DMS 273 (cell line): ENCODE measurements around the gene MLH3.
"Not testable (repeated sequence)": the region's sequence is repeated elsewhere in the genome, so short reads cannot be mapped to it uniquely, and the experiment has no call there.

Experiments used
- DNase-seq: peaks from one replicate; lab custom pipeline; 2025; ENCODE audit not compliant: unreplicated experiment; lab: John Stamatoyannopoulos, UW

The MLH3 gene

DNA sequence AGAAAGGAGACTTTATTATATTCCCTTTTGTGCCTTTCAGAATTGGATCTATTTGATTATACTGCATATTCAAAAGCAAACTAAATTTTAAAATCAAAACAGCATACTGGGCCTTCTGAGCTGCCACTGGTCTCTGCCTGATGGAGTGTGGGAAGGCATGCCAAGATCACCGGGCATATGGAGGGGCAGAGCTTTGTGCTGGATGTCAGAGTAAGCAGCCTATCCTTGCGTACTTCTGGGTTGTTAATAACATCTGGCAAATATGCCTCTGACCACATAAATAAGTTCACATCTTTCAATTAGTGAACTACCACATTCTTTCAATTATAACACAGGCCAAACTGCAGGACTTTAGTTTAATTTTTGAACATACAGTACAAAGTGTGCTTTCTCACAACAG is 18.3 kb downstream of the MLH3 start:
- peak; percentile 90 for DNase-seq

DNA sequence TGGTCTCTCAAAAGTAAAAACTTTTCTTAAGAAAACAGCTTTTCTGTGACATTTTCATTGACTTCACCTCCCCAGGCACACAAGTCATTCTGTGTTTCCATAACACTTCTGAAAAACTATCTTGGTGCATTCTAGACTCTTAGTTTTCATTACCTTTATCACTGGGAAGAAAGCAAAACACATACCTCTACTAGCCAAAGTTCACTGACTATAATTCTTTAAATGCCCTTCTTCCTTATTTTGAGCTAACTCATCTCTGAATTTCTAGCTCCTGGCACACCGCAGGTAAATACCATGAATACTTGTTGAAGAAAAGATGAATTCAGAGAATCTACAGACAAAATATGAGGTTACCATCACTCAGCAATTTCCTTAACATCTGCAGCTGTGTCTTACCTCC is 21.1 kb downstream of the MLH3 start:
- DNase-seq = no peak

DNA sequence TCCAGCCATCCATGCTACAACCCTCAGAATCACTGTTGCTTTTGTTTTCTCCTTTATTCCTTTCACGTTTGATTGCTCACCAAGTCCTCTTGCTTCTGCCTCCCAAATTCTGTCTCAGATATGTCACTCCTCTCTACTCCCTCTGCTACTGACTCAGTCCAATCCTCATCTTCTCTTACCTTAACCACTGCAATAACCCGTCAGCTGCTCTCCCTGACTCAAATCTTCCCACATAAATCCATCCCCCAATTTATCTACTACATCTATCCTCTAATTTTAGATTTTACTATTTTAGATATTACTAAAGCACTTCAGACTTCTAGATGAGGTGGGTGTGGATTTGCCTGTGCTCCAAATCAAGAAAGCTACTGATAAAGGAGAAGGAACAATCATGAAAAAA is 25.4 kb downstream of the MLH3 start:
- DNase-seq = no peak

DNA sequence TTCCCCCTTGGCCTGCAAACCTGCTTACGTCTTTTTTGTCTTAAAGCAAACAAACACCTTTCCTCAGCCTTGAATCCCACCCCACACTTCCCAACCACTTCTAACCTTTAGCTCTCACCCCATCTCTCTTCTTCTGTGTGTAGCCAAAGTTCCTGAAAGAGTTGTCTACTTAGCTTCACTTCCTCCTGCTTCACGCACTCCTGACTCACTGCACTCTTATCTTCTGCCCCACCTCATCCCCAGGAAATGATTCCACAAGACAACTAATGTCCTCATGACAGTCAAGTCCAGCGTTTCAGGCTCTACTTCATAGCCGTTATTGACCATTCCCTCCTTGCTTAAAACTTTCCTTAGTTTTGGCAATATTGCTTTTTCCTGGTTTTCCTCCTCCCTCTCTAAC is 26.2 kb downstream of the MLH3 start:
- no peak for DNase-seq

DNA sequence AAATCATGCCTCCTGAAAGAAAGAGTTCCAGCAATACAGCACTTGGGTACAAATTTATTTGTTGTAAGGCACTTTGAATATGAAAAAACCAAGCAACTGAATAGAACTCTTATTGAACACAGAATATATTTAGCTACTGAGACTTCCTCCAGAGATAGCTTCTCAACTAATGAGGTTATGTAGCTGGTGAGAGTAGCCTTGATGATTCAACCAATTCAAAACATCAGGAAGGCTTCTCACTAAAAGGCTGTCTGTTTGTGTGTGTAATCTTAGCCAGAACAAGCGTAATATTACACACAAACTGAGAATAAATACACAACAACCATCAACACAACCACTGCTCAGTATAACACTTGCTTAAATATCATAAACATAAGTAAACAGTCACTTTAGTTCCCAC is 28.2 kb downstream of the MLH3 start:
- DNase-seq = no peak

DNA sequence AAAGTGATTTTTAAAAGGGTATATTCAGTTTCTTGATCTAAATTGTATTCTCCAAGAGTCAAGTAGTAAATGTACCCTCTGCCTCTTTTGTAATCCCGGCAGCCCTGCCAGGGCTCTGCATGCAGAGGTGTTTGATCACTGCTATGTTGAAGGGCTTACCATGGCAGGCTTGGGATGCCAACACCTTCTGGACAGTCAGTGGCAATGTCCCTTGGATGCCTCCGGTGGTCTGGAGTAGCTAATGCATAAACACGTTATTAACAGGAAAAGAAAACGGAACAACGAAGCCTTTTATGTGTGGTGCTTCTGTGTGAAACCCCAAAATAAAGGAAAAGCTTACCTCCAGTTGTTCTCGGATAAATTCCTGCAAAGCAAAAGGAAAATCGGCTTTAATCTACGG is 28.6 kb downstream of the MLH3 start:
- DNase-seq = peak; percentile 61

DNA sequence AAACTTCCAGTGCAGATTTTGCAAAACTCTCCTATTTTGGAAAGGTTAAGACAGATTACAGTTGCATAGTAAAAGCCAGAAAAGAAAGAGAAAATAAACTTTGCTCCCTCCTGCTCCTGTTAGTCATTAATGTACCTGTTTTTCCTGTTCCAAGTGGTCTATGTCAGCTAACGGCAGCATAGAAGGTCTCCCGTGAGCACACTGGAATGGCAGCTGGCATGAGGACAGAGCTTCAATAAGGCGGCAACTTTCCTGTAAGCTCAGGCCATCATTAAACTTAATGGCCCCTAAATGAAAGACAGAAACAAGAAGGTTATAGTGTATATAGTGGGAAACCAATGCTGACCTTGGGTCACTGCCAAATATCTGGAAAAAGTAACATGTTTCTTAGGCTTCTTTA is 32.6 kb downstream of the MLH3 start:
- DNase-seq = no peak

DNA sequence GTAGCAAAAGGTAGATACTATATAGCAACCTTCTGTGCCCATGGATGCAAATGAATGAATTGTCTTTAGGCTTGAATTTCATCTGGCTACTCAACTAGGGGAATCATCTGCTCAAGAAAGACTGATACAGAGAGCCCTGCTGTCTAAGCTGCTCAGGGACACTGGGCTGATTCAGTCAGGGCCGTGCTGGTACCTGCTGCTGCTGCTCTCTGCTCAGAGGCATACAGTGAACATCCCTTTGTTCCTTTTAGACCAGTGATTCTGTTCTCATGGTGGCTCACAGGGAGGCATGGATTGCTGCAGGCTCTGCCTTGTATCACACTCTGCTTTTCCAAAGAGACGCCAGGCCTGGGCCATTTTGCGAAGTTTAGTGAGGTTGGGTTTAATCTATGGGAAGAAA is 34.5 kb downstream of the MLH3 start:
- no peak for DNase-seq

DNA sequence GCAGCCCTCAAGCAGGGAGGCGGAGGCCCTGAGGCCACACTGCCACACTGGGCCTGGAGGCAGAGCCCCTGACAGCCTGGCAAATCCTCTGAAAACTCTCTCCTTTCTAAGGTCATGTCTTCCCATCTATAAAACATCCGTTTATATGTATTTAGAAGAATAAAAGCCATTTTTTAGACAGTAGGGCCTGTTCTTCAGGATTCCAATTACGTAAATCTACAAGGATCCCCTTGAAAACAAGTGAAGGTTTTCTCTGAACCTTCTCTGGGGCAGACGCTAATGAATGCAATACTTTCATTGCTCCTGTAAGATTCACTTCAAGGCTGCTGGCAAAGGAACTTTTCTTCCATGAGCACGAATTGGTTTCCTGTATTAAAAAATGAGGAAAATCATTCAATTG is 35.8 kb downstream of the MLH3 start:
- DNase-seq = no peak

DNA sequence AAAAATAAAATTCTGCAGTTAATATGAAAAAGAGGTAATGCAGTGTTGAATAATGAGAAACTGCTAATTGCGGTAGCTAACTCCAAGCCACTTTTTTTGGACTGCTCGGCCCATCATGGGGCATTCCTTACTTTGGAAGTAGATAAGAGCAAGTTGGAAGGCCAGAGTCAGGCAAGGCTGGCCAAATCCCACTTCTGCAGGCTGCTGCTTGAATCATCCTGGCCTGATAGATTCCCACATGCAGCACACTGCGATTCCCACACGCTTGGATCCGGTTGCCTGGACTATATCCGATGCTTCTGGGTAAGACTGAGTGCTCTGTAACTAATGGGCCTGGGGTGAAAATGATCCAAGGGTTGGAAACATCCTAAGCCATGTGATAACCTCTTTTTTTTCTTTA is 38.0 kb downstream of the MLH3 start:
- DNase-seq = no peak

DNA sequence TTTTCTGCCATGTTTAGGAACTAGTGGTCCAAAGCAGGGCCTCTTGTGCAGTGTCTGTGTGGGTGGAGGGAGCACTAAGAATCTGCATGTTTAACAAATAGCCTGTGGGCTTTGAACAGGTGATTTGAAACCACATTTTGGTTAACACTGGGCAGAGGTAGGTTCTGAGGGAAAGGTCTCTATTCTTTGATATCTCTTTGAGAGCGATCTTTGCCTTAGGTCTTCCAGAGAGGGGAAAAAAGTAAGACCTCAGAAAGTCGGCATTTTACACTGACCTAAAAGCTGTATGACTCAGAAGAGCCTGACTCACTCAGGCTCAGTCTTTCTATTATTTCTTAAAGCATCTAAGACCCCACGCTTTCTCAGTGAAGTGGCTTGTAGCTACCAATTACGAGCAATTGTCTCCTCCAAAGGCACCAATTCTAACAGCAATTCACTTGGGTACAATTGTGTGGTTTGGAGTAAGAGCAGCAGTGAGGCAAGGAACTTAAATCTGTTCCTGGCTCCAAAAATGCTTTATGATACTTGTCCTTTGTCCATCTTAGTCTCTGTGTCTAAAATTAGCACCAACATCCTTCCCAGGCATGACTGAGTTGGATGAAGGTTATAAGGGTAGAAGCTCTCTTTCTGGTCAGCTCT is 39.8 kb downstream of the MLH3 start:
- DNase-seq = no peak

DNA sequence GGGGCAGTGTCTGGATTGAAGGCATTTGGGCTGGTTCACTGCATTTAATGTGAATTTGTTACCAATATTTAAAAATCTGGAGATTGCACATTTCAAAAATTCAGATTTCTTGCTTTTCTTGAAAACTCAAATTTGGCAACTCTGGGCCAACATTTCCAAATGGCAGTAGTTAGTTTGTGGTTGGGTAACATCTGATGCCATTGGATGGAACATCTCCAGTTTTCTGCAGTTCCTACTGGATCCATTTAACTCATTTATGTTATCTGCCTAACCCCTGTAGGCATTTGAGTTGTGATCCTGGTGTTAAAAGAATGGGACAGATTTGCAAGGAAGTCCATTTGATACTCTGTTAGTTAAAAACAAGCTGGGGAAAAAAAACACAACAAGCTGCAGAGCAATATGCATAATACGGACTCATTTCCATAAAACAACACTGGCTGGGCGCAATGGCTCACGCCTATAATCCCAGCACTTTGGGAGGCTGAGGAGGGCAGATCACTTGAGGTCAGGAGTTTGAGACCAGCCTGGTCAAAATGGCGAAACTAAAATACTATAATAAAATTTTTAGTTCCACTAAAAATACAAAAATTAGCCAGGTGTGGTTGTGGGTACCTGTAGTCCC is 40.7 kb downstream of the MLH3 start:
- DNase-seq = no peak

DNA sequence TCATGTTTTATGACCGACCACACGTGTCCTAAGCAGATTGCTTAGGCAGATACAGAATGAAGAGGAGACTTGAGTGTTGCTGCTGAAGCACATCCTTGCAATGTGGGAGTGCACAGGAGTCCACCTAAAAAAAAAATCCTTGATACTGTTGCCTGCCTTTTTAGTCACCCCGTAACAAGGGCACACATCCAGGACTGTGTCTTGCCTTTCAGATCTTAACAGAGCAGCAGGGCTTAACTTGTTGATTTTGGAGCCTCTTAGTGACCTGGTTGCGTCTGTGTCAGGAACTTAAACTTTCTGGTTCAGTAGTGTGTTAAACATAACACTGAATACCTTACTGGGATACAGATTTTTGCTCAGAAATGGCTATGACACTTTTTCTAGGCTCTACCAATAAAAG is 42.1 kb downstream of the MLH3 start:
- no peak for DNase-seq

DNA sequence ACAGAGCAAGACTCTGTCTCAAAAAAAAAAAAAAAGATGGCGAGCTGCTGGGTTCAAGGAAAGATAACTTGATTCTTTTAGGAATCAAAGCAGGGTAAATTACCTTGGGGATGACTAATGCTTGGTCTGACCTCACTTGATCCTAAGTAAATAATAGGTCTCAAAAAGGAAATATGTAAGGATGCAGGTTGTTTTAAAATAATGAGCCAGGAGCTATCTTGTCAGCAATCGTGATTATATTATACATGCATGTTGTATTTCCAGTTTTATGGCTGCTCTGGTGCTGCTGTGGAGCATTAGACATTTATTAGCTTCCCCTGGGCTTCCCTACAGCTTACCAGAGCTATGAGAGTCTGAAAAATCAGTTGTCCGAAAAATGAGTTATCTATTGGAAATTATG is 45.9 kb downstream of the MLH3 start:
- no peak for DNase-seq

DNA sequence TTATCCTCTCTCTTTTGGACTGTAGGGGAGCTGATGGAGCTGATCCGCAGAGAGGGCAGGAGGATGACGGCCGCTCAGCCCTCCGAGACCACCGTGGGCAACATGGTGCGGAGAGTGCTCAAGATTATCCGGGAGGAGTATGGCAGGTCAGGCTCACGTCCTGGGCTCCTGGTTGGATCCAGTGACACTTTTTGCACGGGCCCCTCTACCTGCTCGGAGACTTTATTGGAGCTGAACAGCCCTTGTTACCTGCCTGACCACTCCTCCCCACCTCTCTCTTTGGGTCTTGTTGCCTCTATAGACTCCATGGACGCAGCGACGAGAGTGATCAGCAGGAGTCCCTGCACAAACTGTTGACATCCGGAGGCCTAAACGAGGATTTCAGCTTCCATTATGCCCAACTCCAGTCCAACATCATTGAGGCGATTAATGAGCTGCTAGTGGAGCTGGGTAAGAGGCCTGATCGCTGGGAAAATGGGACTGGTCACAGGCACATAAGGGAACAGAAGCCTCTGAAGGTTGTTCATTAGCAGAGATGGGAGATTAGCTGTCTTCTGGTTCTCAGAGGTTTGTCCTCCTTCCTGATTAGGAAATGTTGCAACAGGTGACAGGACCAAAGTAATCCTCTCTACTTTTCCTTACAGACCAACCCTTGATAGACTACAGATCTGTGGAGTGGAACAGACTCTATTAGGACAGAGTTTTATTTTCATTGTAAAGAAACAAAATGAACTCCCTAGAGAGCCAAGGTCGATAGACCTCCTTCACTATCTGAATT is 47.8 kb downstream of the MLH3 start:
- peak; percentile 42 for DNase-seq

DNA sequence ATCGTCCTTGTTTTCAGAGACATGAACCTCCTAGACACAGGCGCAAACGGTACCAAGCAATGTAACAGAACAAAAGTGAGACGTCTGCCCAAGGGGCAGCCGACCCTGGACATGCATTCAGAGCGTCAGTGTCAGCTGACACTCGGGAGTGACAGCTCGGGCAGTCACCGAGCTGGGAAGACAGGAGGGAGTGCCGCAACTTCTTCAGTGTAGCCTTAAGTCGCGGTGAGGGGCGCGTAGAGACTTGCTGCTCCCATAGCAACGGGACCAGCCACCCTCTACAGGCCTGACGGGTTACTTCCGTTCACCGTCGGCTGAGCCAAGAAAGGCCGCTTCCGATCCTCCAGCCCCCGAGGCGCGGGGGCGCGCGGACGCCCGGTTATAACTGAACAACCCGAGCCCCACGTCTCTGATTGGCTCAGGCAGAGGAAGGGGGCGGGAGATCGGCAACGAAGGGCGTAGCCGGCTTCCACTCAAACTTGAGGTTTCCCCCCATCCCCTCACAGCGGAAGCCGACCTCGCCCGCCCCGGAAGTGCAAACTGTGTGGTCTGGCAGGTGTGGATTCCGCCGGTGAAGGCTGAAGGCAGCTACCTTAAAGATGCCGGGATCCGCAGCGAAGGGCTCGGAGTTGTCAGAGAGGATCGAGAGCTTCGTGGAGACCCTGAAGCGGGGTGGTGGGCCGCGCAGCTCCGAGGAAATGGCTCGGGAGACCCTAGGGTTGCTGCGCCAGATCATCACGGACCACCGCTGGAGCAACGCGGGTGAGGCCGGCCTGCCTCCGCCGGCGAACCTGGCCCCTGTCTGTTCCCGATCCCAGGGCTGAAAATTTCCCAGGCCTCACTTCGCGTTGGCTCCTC is 48.6 kb downstream of the MLH3 start, which contains the start of gene EIF2B2:
TSS of gene EIF2B2 (plus strand) at position 530 of the 858 bp plus-strand sequence. CDS start at position 600, 70 bp downstream.
- DNase-seq = peak; percentile 99

DNA sequence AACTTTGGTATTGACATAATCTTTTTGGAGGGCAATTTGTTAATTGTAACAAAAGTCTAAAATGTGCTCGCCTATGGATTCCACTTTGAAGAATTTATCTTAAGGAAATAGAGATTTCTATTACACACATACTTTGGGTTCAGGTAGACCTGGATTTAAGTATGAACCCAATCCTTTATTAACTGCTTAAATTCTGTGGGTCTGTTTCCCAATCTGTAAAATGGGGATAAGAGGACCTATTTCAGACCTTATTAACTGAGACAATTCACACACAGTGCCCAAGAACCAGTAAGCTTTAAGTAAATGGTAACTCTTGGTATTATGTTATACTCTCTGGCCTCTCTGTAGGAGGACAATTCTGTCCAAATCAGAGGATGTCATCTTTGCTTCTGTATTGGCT is 49.4 kb downstream of the MLH3 start:
- no peak for DNase-seq

DNA sequence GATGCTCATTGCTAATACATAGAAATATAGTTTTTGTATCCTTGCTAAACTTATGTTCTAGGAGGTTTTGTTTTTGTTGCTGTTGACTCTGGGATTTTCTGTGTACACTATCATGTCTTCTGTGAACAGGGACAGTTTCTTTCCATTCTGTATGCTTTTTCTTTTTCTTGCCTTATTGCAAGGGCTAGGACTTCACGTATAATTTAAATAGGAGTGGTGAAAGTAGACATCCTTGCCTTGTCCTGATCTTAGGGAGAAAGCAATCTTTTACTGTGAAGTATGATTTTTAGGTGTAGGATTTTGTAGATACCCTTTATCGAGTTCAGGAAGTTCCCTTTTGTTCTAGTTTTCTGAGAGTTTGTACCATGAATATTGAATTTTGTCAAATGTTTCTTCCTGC is 50.0 kb downstream of the MLH3 start:
- DNase-seq = no peak

DNA sequence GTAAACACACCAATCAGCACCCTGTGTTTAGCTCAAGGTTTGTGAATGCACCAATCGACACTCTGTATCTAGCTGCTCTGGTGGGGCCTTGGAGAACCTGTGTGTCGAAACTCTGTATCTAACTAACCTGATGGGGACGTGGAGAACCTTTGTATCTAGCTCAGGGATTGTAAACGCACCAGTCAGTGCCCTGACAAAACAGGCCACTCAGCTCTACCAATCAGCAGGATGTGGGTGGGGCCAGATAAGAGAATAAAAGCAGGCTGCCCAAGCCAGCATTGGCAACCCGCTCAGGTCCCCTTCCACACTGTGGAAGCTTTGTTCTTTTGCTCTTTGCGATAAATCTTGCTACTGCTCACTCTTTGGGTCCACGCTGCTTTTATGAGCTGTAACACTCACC is 55.5 kb downstream of the MLH3 start:
- not testable (repeated sequence) for DNase-seq

DNA sequence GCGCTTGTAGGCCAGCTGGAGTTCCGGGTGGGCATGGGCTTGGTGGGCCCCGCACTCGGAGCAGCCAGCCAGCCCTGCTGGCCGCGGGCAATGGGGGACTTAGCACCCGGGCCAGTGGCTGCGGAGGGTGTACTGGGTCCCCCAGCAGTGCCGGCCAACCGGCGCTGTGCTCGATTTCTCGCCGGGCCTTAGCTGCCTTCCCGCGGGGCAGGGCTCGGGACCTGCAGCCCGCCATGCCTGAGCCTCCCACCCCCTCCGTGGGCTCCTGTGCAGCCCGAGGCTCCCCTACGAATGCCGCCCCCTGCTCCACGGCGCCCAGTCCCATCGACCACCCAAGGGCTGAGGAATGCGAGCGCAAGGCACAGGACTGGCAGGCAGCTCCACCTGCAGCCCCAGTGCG is 57.1 kb downstream of the MLH3 start:
- not testable (repeated sequence) for DNase-seq

DNA sequence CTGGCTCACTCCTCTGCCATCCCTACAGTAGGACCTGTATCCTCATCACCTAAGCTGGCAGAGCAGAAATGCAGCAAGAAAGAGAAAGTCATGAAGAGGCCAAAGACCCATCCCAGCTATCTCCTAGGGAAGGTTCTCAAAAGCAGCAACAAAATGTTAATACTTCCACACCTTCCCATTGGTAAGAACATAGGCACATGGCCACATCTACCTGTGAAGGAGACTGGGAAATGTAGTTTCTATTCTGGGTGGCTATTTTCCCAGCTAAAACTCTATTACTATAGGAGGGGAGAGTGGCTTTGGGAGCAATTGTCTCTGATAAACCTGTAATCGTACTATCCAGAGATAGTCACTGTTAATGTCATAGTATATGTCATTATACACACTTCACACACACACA is 62.3 kb downstream of the MLH3 start:
- peak; percentile 32 for DNase-seq
